ENCODE results near the gene CLCN7. TPM values are rescaled to one million over a fixed set of nuclear protein-coding genes. Genes with fewer than 3 reads are reported as not detected.

The CLCN7 gene
- total RNA-seq, 2 experiments from 2014 or later, result 31.1 to 62.4 TPM

- POLR2A ChIA-PET, result no interaction called here
- H3K27ac ChIP-seq (ENCODE audit: low read depth, low read length, poor library complexity, severe bottlenecking), result no peak overlapping the region
- no peaks in the 10 kb centered on the region for H3K4me1 ChIP-seq (ENCODE audit: insufficient read depth, low read length, poor library complexity, severe bottlenecking)
- no peak for DNase-seq (ENCODE audit: low spot score)
- no peaks in the 10 kb centered on the region for H4K20me1 ChIP-seq (ENCODE audit: insufficient read depth, low read length)
- no peak overlapping the region for H2AFZ ChIP-seq (ENCODE audit: low read length)
- no peaks in the 10 kb centered on the region for H3K79me2 ChIP-seq (ENCODE audit: insufficient read depth, low read depth, low read length)
- intact Hi-C loops (cut with micrococcal nuclease; ENCODE audit: unreplicated experiment), result no loop called here
- H3K36me3 ChIP-seq (ENCODE audit: insufficient read depth, low read length), result no peaks in the 10 kb centered on the region
- TF ChIP-seq EZH2phosphoT487 (IDR thresholded peaks at IDR 0.05; ENCODE audit: borderline replicate concordance, low read depth, low read length) (no peak), CTCF (conservative IDR thresholded peaks at IDR 0.05; ENCODE audit: low read length) (no peak)
- H3K4me3 ChIP-seq (ENCODE audit: low read depth, low read length, poor library complexity, severe bottlenecking), result no peak overlapping the region
- BruUV-seq (replicated peaks), result no TSS peak
- no peaks in the 10 kb centered on the region for H3K9me3 ChIP-seq (ENCODE audit: low read length)
- H3K9me2 ChIP-seq (ENCODE audit: insufficient read depth, low read length), result no peaks in the 10 kb centered on the region
- CTCF ChIA-PET (ENCODE audit: unreplicated experiment), result no interaction called here
- no peak overlapping the region for H3K4me2 ChIP-seq (ENCODE audit: low read length)
Observed at GRCh38 chr16:1448536-1449116, 26.2 kb downstream of the CLCN7 start.

- Histone ChIP-seq H3K79me2 (ENCODE audit: insufficient read depth, low read depth, low read length) (no peaks in the 10 kb centered on the region), H2AFZ (ENCODE audit: low read length) (no peak overlapping the region), H3K9me3 (ENCODE audit: low read length) (no peaks in the 10 kb centered on the region), H4K20me1 (ENCODE audit: insufficient read depth, low read length) (no peaks in the 10 kb centered on the region), H3K4me1 (ENCODE audit: insufficient read depth, low read length, poor library complexity, severe bottlenecking) (no peaks in the 10 kb centered on the region), H3K36me3 (ENCODE audit: insufficient read depth, low read length) (no peaks in the 10 kb centered on the region), H3K9me2 (ENCODE audit: insufficient read depth, low read length) (no peaks in the 10 kb centered on the region), H3K4me3 (ENCODE audit: low read depth, low read length, poor library complexity, severe bottlenecking) (no peak overlapping the region), H3K4me2 (ENCODE audit: low read length) (no peak overlapping the region), H3K27ac (ENCODE audit: low read depth, low read length, poor library complexity, severe bottlenecking) (no peak overlapping the region)
- BruUV-seq (replicated peaks), result no TSS peak
- TF ChIP-seq EZH2phosphoT487 (IDR thresholded peaks at IDR 0.05; ENCODE audit: borderline replicate concordance, low read depth, low read length) (no peak), CTCF (conservative IDR thresholded peaks at IDR 0.05; ENCODE audit: low read length) (no peak)
- no peak for DNase-seq (ENCODE audit: low spot score)
- CTCF ChIA-PET (ENCODE audit: unreplicated experiment), result no interaction called here
- intact Hi-C loops (cut with micrococcal nuclease; ENCODE audit: unreplicated experiment), result no loop called here
- POLR2A ChIA-PET, result no interaction called here
Observed at GRCh38 chr16:1447965-1448364, 26.9 kb downstream of the CLCN7 start.

- Histone ChIP-seq H3K9me3 (ENCODE audit: low read length) (no peaks in the 10 kb centered on the region), H3K36me3 (ENCODE audit: insufficient read depth, low read length) (no peaks in the 10 kb centered on the region), H2AFZ (ENCODE audit: low read length) (no peak overlapping the region), H3K9me2 (ENCODE audit: insufficient read depth, low read length) (no peaks in the 10 kb centered on the region), H4K20me1 (ENCODE audit: insufficient read depth, low read length) (no peaks in the 10 kb centered on the region), H3K79me2 (ENCODE audit: insufficient read depth, low read depth, low read length) (no peaks in the 10 kb centered on the region), H3K4me2 (ENCODE audit: low read length) (no peak overlapping the region), H3K4me1 (ENCODE audit: insufficient read depth, low read length, poor library complexity, severe bottlenecking) (no peaks in the 10 kb centered on the region), H3K4me3 (ENCODE audit: low read depth, low read length, poor library complexity, severe bottlenecking) (no peak overlapping the region), H3K27ac (ENCODE audit: low read depth, low read length, poor library complexity, severe bottlenecking) (no peak overlapping the region)
- ChIA-PET CTCF (ENCODE audit: unreplicated experiment) (no interaction called here), POLR2A (no interaction called here)
- no peak for TF ChIP-seq CTCF (conservative IDR thresholded peaks at IDR 0.05; ENCODE audit: low read length)
- no peak for TF ChIP-seq EZH2phosphoT487 (IDR thresholded peaks at IDR 0.05; ENCODE audit: borderline replicate concordance, low read depth, low read length)
- intact Hi-C loops (cut with micrococcal nuclease; ENCODE audit: unreplicated experiment), result no loop called here
- BruUV-seq (replicated peaks), result no TSS peak
- no peak for DNase-seq (ENCODE audit: low spot score)
Observed at GRCh38 chr16:1446296-1447080, 28.3 kb downstream of the CLCN7 start.
